GM12801 (cell line): ENCODE measurements around the gene BYSL.

Experiments
- TF ChIP-seq, protein P1 (sequence below): IDR thresholded peaks from one replicate; pipeline ENCODE4 v1.5.1; 2011; ENCODE audit warnings: control low read depth; ENCODE audit not compliant: insufficient read length; ENCODE audit errors: extremely low read depth

Gene BYSL

DNA sequence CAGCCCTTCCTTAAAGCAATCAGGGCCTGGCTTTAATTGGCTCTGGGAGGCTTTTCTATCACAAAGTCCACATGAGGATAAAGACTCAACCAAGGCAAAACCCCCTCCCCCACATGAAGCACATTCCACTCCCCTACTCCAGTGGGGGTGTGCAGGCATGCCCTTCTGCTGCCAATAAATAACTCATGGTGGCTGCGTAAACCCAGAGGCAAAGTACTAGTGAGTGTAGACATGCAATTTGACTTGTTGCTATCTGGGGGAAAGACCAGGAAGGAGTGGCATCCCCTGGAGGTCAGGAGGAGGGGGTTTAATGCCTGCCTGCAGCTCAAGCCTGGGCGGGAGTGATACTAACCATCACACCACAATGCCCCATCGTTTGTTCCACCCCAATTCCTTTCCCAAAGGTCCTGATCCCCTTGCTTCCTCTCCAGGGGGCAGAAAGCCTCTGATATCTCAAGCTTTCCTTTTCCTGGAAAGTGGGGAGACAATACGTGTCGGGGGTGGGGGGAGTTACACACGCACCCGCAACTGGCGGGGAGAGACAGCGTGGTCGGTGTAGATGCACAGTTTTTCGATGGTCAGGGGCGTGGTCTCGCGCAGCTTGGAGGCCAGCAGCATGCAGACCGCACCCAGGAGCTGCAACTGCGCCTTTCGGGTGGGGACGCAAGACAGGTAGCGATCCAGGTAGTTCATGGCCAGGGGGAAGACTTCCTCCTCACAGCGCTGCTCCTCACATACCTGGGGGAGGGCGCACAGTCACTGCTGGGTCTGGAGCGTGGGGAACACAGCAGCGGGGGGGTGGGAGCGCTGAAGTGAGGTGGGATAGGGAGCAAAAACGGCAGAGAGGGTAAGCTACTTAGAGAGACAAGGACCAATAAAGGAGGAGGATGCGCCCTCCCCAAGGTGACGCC is 18.8 kb downstream of the BYSL start:
- TF ChIP-seq, protein P1, sequence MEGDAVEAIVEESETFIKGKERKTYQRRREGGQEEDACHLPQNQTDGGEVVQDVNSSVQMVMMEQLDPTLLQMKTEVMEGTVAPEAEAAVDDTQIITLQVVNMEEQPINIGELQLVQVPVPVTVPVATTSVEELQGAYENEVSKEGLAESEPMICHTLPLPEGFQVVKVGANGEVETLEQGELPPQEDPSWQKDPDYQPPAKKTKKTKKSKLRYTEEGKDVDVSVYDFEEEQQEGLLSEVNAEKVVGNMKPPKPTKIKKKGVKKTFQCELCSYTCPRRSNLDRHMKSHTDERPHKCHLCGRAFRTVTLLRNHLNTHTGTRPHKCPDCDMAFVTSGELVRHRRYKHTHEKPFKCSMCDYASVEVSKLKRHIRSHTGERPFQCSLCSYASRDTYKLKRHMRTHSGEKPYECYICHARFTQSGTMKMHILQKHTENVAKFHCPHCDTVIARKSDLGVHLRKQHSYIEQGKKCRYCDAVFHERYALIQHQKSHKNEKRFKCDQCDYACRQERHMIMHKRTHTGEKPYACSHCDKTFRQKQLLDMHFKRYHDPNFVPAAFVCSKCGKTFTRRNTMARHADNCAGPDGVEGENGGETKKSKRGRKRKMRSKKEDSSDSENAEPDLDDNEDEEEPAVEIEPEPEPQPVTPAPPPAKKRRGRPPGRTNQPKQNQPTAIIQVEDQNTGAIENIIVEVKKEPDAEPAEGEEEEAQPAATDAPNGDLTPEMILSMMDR, result no peak

DNA sequence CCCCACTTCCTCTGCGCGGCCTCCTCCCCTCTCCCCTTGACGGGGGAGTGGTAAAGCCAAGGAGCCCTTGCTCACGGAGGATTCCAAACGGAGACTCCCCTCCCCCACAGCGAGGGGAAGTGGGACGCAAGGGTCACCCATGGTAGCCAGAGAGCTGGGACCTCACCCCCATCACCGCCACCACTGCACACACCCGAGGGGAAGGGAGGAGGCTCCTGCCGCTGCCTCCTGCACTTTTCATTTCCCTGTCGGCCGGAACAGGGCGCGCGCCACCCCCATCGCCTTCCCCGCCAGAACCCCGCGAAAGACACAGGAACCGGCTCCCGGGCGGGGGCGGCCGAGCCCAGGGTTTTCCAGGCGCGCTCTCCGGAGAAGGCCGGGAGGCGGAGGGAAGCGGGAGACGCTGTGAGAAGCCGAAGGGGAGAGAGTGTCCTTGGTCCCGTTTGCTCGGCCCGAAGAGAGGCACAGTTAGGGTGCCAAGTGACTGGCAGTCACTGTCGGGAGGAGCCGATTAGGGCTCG is 19.5 kb downstream of the BYSL start:
- TF ChIP-seq, protein P1, result no peak

DNA sequence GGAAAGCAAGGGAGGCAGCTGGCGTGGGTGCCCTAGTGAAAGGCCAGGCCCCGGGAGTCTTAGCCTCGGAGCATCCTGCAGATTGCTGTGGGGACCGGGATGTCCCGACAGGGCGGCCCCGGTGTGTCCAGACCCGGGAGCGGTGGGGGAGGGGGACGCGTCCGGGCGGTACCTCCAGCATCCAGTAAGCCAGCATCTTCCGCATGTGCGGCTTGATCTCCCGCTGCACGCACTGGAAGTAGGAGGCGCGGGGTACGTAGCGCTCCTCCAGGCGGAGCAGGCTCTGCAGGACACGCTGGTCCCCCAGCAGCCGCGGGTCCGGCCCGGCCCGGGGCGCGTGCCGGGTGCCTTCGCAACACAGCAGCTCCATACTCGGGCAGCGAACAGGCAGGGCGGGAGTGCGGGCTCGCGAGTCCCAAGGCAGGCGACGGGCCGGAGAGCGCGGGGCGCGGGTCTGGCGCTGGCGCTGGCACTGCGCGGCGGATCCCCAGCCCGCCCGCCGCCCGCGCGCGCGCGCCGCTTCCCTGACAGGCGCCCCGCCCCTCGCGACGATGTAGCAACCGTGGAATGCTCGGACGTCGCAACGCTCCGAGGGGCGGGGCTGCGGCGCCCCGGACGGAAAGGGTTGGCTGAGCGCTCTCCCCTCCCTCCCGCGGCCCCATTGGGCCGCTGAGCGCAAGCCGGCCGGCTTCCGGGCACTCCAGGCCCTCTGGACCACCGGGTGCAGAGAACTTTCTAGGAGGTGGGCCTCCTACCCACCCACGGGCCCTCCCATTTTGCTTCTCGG is 20.2 kb downstream of the BYSL start, which contains the start of gene CCND3:
Gene CCND3 (minus strand): TSS at position 529 of the 787 bp plus-strand sequence. CDS start 159 bp downstream, at position 370.
- TF ChIP-seq, protein P1, result no peak

DNA sequence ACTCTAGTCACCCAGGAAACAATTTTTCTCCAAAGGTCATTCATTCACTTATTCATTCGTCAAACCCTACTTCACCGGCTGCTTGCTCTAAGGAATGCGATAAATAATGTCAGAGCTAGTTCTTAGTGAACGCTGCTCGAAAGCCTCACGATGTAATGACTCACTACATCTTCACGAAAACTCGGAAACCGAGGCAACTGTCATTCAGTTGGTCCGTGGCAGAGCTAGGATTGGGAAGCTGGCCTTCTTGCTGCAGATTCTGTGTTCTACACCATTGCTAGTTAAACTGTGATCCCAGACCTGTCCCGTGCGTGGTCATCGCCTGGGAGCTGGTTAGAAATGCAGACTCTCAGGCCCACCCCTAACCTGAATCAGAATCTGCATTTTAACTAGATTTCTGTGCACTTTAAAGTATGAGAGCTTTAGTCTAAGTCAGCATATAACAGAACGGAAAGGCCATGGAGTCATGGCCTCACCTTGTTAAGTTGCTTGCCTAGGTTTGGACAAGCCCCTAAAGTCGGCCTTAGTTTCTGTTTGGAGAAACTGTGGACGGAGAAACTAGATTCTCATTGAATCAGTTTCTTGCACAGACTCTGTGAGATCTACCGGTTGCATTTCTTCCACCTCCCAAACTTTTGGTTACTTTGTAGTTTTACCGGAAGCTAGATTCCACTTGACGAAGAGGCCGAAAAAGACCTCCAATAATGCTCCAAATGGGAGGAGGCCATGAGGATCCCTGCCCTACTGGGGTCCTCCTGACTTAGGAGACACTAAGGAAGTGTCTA is 21.0 kb downstream of the BYSL start:
- TF ChIP-seq, protein P1, result no peak

DNA sequence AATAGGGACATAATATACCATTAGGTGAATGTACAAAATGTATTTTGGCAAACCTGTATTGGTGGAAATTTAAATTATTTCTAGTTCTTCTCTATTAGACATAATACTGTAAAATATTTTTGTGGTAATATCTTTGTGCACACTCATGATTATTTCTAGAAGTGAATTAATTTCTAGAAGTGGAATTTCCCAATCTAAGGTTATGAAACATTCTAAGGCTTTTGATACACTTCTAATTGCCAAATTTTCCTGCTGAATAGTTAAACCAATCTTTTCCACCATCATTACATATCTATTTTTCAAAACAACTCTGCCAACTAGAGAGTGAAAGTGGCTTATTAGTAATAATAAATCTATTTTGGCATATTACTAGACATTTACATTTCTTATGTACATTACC is 22.2 kb downstream of the BYSL start:
- TF ChIP-seq, protein P1, result no peak

DNA sequence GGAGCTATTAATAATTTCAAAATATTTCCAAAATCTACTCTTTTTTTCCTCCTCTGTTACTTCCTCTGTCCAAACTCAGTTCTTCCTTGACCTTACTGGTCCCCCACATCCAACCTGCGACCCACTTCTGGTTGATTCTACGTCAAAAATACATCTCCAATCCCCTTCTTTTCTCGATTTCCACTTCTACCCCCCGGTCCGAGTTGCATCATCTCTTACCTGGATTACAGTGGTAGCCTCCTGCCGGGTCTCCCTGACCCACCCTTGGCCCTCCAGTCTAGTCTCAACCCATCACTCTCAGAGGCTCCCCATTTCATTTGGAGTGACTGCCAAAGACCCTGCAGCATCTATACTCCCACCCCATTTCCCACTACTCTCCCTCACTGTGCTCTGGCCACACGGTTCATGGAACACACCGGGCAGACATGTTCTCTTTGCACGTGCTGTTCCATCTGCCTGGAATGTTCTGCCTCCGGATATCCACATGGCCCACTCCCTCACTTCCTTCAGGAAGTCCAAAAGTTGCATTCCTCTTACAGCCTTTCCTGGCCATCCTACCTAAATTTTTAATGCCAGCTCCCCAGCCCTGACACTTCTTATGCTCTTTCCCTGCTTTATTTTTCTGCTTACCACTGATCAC is 26.4 kb downstream of the BYSL start:
- TF ChIP-seq, protein P1, result no peak
